HPDE6-E6E7 (cell line): Measurements from ENCODE around the gene ALB.
"Not testable (repeated sequence)": the region's sequence is repeated elsewhere in the genome, so short reads cannot be mapped to it uniquely, and the experiment has no call there.

Experiments used
- DNase-seq: peaks from one replicate; pipeline ENCODE4 v3.0.0; 2011; ENCODE audit warnings: missing footprints; ENCODE audit errors: extremely low spot score

ALB gene

GRCh38 chr4:73404042-73404441, at the start of gene ALB:
TSS of gene ALB (plus strand) at chr4:73404287. CDS start at chr4:73404328, 41 bp downstream.
- DNase-seq, result no peak

- DNase-seq, result not testable (repeated sequence)
Measured at GRCh38 chr4:73357174-73357573, 46.9 kb upstream of the ALB start.

- DNase-seq, result not testable (repeated sequence)
Measured at GRCh38 chr4:73369506-73370199, 34.4 kb upstream of the ALB start.

- DNase-seq, result no peak
Measured at GRCh38 chr4:73375328-73375741, 28.8 kb upstream of the ALB start.

GRCh38 chr4:73376251-73376650, 27.8 kb upstream of the ALB start:
- no peak for DNase-seq

GRCh38 chr4:73376976-73377375, 27.1 kb upstream of the ALB start:
- no peak for DNase-seq

- no peak for DNase-seq
Measured at GRCh38 chr4:73378887-73379286, 25.2 kb upstream of the ALB start.

GRCh38 chr4:73379946-73380345, 24.1 kb upstream of the ALB start:
- DNase-seq, result peak; percentile 23

- no peak for DNase-seq
Measured at GRCh38 chr4:73381214-73381613, 22.9 kb upstream of the ALB start.

GRCh38 chr4:73383452-73383851, 20.6 kb upstream of the ALB start:
- DNase-seq, result no peak

- DNase-seq, result no peak
Measured at GRCh38 chr4:73387552-73387951, 16.5 kb upstream of the ALB start.

GRCh38 chr4:73388887-73389286, 15.2 kb upstream of the ALB start:
- DNase-seq, result no peak

GRCh38 chr4:73389663-73390062, 14.4 kb upstream of the ALB start:
- DNase-seq, result not testable (repeated sequence)

- DNase-seq, result no peak
Measured at GRCh38 chr4:73391774-73392173, 12.3 kb upstream of the ALB start.

GRCh38 chr4:73392936-73393335, 11.2 kb upstream of the ALB start:
- DNase-seq, result no peak

- DNase-seq, result no peak
Measured at GRCh38 chr4:73396304-73396703, 7.8 kb upstream of the ALB start.

- no peak for DNase-seq
Measured at GRCh38 chr4:73396993-73397972, 6.8 kb upstream of the ALB start.

- no peak for DNase-seq
Measured at GRCh38 chr4:73401412-73401811, 2.7 kb upstream of the ALB start.

GRCh38 chr4:73404457-73404856, 370 bp downstream of the ALB start:
- DNase-seq, result no peak

- DNase-seq, result no peak
Measured at GRCh38 chr4:73405138-73405537, 1.1 kb downstream of the ALB start.

GRCh38 chr4:73406548-73406875, 2.4 kb downstream of the ALB start:
- DNase-seq, result no peak

GRCh38 chr4:73407227-73407673, 3.2 kb downstream of the ALB start:
- DNase-seq, result no peak
